ENCODE data around the gene TMEM132E. TPM values are rescaled to one million over a fixed set of nuclear protein-coding genes. Genes with fewer than 3 reads are reported as not detected.

The TMEM132E gene
- total RNA-seq, 1 experiment from 2014 or later, result 0.42 TPM

GRCh38 chr17:34586346-34586846 is 7.0 kb downstream of the TMEM132E start:
- Histone ChIP-seq H3K79me1 (ENCODE audit: insufficient read depth, low read depth, low read length, poor library complexity, severe bottlenecking) (no peaks in the 10 kb centered on the region), H3K27ac (ENCODE audit: insufficient read length, low read depth, low read length) (no peak overlapping the region), H3K9me3 (ENCODE audit: control insufficient read depth, low read depth, low read length) (no peaks in the 10 kb centered on the region), H3K4me2 (ENCODE audit: insufficient read depth, insufficient read length, low read length) (no peak overlapping the region), H3K4me1 (ENCODE audit: insufficient read depth, low read length) (no peaks in the 10 kb centered on the region), H3K27me3 (ENCODE audit: insufficient read depth, low read length) (peaks cover 58% of the 10 kb centered on the region), H3K4ac (ENCODE audit: low read depth, low read length) (no peak overlapping the region), H2BK12ac (ENCODE audit: insufficient read length, low read depth, low read length) (no peak overlapping the region), H2BK120ac (ENCODE audit: low read depth, low read length, poor library complexity, severe bottlenecking) (no peak overlapping the region), H3T11ph (ENCODE audit: low read length) (no peak overlapping the region), H2AFZ (ENCODE audit: low read length) (no peak overlapping the region), H3K9ac (ENCODE audit: extremely low read depth, insufficient read length, low read length) (no peak overlapping the region), H2AK5ac (ENCODE audit: insufficient read length, low read length) (no peak overlapping the region), H4K5ac (ENCODE audit: insufficient read length, low read depth, low read length) (no peak overlapping the region), H4K20me1 (ENCODE audit: control insufficient read depth, insufficient read depth, insufficient read length) (no peaks in the 10 kb centered on the region), H4K8ac (replicated peaks; ENCODE audit: insufficient read length, low read depth, low read length) (no peak overlapping the region), H2BK15ac (ENCODE audit: low read depth, low read length) (no peak overlapping the region), H3K23me2 (ENCODE audit: insufficient read length, low read depth, low read length, poor library complexity, severe bottlenecking) (no peaks in the 10 kb centered on the region), H4K91ac (ENCODE audit: insufficient read length, low read depth, low read length) (no peak overlapping the region), H2BK20ac (ENCODE audit: low read depth, low read length, poor library complexity, severe bottlenecking) (no peak overlapping the region), H3K18ac (ENCODE audit: insufficient read length, low read depth, low read length) (no peak overlapping the region), H3K14ac (ENCODE audit: insufficient read depth, low read length) (no peak overlapping the region), H2BK5ac (ENCODE audit: insufficient read length, low read length) (no peak overlapping the region), H3K79me2 (ENCODE audit: insufficient read depth, low read length) (no peaks in the 10 kb centered on the region), H3K23ac (ENCODE audit: insufficient read length, low read depth, low read length) (no peak overlapping the region), H3K56ac (ENCODE audit: insufficient read length, low read depth, low read length) (no peak overlapping the region)
- no peaks in the 10 kb centered on the region; a peak in 1 of 7 replicates for H3K36me3 Mint-ChIP-seq (ENCODE audit: insufficient read depth in 1 of 3, low read depth in 3 of 3)
- H3K27ac Mint-ChIP-seq, result no peak overlapping the region
- H3K27me3 Mint-ChIP-seq (ENCODE audit: low read depth), result no peaks in the 10 kb centered on the region; the same call in none of the 2 replicates
- no peak overlapping the region for H3K4me3 Mint-ChIP-seq
- no peak for DNase-seq
- TF ChIP-seq CTCF (conservative IDR thresholded peaks at IDR 0.05), result no peak
- no CpG with 5 or more reads among the region's 3 CpGs for WGBS (ENCODE audit: extremely low coverage, insufficient read length, low lambda C conversion rate)
- H3K4me1 Mint-ChIP-seq, result peaks cover 5 to 16% of the 10 kb centered on the region in 2 experiments; a peak in 3 of 4 replicates
- H3K9me3 Mint-ChIP-seq, result no peaks in the 10 kb centered on the region
